Testis (tissue), 3 donors: ENCODE results near the gene ENPP7. TPM values are rescaled to one million over a fixed set of nuclear protein-coding genes. Genes with fewer than 3 reads are reported as not detected.
A peak's percentile ranks its signal among the peaks of the same experiment; 100 is the strongest.

Experiments used
- DNase-seq: peaks from one replicate; pipeline ENCODE4 v3.0.0-alpha.2; 2019
- H3K27ac ChIP-seq, 2 donors: fragments of 200-600 bp; sonication (generic); one replicate each; pipeline ENCODE4 v1.5.1; 2019
- H3K27me3 ChIP-seq: fragments of 200-600 bp; sonication (generic); one replicate; pipeline ENCODE4 v1.5.1; 2019
- H3K36me3 ChIP-seq: fragments of 200-600 bp; sonication (generic); one replicate; pipeline ENCODE4 v1.5.1; 2017; ENCODE audit warnings: low read depth; ENCODE audit errors: missing control alignments
- H3K4me1 ChIP-seq: fragments of 200-600 bp; sonication (generic); one replicate; pipeline ENCODE4 v1.5.1; 2019
- H3K4me3 ChIP-seq, 2 donors: fragments of 200-600 bp; sonication (generic); one replicate each; pipeline ENCODE4 v1.5.1; 2017 to 2019
- H3K9me3 ChIP-seq: fragments of 200-600 bp; sonication (generic); one replicate; pipeline ENCODE4 v1.5.1; 2017
- POLR2A ChIP-seq: fragments of 450-650 bp; IDR thresholded peaks from one replicate; pipeline ENCODE4 v1.6.1; 2017; ENCODE audit warnings: antibody characterized with exemption, mild to moderate bottlenecking, moderate library complexity
- WGBS, 2 donors: methylation state at CpG; one replicate each; pipeline ENCODE4 v1.1.5; 2018; 5-methylcytosine and 5-hydroxymethylcytosine counted together
- intact Hi-C: fragments of 100-400 bp; cut with DNase I; formaldehyde crosslinking; loops from one replicate; pipeline ENCODE4 v1.15.1; 2023; ENCODE audit warnings: low total_unique reads
- polyA plus RNA-seq: library from polyadenylated mRNA; stranded (reverse); fragments of 350-450 nt; fragmentation: Illumina TruSeq; extraction: RNeasy Lipid Tissue Mini Kit (QIAGEN cat#74804); gene quantifications from one replicate; pipeline ENCODE4 v1.2.3, GENCODE V29; 2014; ENCODE audit warnings: low read depth, low replicate concordance; ENCODE audit not compliant: insufficient read depth
- total RNA-seq, 2 donors: library from RNA; depleted of rRNA; stranded (reverse); fragments of >200 nt; gene quantifications; one replicate each; pipeline ENCODE4 v1.2.3, GENCODE V29; 2016
- TF ChIP-seq, protein P1 (sequence below), 3 experiments: fragments of 450-650 bp in 2 of 3; fragments of 200-600 bp in 1 of 3; sonication (generic) in 1 of 3; IDR thresholded peaks; one replicate each; pipeline ENCODE4 v1.5.1; 2016 to 2019; ENCODE audit warnings: antibody characterized with exemption in 3 of 3, mild to moderate bottlenecking in 2 of 3, moderate library complexity in 1 of 3

The ENPP7 gene
- total and polyA plus RNA-seq, 3 donors from 2014 or later: 0.12 to 0.24 TPM; not detected in 1

DNA sequence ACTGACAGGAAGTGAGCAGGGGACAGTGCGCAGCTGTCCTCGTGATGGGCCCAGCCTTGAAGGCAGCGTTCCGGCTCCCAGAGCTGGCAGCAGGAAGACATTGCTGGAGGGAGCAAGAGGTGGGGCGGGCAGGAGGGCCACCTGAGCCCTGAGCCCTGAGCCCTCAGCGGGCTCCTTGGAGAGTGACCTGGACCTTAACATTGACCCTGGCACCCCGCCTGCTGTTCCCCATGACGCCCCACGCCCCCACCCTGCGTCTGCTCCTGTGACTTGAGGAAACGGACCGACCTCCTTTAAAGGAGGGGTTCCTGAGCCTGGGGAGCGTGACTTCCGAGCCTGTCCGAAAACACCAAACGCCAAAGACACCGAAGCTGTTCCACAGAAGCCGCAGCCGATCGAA is 25.1 kb upstream of the ENPP7 start:
- no peak for DNase-seq
- no peak overlapping the region for H3K27ac ChIP-seq
- H3K27me3 ChIP-seq: no peaks in the 10 kb centered on the region
- H3K4me3 ChIP-seq: no peak overlapping the region
- H3K36me3 ChIP-seq: no peaks in the 10 kb centered on the region
- intact Hi-C loops: loop anchor here (10.0 kb wide), 1 partner anchor 311 kb away; no protein-coding TSS in a partner anchor
- TF ChIP-seq, protein P1, sequence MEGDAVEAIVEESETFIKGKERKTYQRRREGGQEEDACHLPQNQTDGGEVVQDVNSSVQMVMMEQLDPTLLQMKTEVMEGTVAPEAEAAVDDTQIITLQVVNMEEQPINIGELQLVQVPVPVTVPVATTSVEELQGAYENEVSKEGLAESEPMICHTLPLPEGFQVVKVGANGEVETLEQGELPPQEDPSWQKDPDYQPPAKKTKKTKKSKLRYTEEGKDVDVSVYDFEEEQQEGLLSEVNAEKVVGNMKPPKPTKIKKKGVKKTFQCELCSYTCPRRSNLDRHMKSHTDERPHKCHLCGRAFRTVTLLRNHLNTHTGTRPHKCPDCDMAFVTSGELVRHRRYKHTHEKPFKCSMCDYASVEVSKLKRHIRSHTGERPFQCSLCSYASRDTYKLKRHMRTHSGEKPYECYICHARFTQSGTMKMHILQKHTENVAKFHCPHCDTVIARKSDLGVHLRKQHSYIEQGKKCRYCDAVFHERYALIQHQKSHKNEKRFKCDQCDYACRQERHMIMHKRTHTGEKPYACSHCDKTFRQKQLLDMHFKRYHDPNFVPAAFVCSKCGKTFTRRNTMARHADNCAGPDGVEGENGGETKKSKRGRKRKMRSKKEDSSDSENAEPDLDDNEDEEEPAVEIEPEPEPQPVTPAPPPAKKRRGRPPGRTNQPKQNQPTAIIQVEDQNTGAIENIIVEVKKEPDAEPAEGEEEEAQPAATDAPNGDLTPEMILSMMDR (IDR thresholded peaks at IDR 0.05): no peak
- TF ChIP-seq POLR2A: no peak
- 88 to 90% methylated on average over 20 of the region's 20 CpGs for WGBS, 2 donors
- H3K9me3 ChIP-seq: no peaks in the 10 kb centered on the region
- no peaks in the 10 kb centered on the region for H3K4me1 ChIP-seq

DNA sequence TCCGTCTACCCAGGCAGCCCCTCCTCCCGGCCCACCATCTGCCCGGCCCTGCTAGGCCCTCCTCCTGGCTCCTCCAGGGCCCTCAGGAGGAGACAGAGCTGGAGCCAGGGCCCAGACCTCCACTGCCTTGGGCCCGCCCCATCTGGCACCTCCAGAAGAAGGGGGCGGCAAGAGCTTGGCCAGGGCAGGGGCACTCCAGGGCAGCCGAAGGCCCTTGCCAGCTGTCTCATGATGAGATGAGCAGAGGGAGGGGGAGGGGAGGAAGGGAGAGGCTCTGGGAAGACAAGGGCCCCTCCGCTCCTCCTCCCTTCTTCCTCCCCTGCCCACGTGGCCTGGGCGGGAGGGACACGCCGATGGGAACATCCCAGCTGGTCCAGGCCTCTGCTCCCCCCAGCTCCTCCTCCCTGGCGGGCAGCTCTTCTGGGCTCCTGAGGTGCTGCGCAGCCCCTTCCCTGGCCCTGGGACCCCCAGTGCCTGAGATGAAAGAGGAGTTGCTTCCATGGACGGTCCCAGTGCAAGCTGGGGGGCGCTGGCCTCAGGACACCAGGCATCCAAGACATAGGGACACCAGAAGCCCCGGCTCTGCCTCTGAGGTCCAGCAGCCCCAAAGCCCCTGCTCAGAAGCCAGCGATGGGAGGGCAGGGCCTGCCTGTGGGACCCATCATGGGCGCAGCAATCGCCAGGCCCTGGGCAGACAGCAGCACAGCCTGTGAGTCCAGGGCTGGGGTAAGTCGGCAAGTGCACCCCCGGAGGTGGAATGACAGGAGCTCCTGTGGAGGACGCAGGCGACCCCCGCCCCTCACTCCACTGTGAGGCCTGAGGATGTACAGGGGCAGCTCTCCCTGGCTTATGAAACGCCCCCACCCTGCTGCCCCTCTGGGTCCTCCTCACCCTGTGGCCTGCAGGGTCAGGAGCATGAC is 23.6 kb upstream of the ENPP7 start:
- Histone ChIP-seq H3K36me3 (no peaks in the 10 kb centered on the region), H3K27me3 (no peaks in the 10 kb centered on the region), H3K4me3 (no peak overlapping the region), H3K27ac (no peak overlapping the region), H3K4me1 (no peaks in the 10 kb centered on the region), H3K9me3 (no peaks in the 10 kb centered on the region)
- TF ChIP-seq, protein P1 (IDR thresholded peaks at IDR 0.05): no peak
- no peak for TF ChIP-seq POLR2A
- intact Hi-C loops: loop anchor here (10.0 kb wide), 1 partner anchor 312 kb away; no protein-coding TSS in a partner anchor
- peak; percentile 52 for DNase-seq
- WGBS, 2 donors: 57 to 86% methylated on average over 4 to 25 of the region's 25 CpGs

DNA sequence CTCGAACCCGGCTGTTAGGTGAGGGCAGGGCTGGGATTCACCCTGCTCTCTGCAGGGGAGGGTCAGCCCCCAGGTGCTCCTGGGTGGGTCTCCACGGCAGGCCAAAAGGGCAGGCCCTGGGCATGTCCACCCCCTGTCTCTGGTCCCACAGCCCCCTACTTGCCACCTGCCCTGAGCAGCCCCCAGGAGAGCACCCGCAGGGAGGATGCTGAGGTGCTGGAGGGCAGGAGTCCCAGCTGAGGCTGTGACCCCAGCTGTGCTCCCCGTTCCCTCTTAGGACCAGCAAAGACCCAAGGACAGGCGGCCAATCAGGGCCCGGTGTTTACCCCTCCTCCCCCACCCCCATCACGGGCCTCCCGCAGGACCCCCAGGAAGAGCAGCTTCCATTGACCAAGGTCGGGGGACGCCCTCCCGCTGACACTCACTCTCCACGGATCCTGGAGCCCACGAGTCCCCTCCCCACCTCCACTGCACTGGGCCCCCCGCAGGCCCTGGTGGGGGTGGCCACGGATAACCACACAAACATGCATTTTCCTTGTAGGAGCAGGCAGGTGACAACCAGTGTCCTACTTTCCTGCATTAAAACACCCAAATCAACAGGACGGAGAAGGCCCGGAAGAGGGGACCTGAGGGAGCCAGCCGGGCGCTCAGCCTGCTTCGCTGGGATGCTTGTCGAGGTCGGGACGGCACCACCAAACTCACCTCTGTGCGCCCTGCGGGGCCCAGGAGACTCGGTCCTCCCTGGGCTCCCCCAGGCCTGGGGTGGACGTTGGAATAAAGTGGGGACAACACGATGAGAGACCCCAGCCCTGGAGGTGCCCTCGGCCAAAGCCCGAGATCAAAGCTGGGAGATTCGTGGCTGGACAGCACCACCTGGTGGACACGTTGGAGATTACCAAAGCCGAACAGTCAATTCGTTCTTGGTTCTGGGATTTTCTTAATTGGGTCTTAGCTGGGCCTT is 22.5 kb upstream of the ENPP7 start:
- H3K27me3 ChIP-seq: no peaks in the 10 kb centered on the region

DNA sequence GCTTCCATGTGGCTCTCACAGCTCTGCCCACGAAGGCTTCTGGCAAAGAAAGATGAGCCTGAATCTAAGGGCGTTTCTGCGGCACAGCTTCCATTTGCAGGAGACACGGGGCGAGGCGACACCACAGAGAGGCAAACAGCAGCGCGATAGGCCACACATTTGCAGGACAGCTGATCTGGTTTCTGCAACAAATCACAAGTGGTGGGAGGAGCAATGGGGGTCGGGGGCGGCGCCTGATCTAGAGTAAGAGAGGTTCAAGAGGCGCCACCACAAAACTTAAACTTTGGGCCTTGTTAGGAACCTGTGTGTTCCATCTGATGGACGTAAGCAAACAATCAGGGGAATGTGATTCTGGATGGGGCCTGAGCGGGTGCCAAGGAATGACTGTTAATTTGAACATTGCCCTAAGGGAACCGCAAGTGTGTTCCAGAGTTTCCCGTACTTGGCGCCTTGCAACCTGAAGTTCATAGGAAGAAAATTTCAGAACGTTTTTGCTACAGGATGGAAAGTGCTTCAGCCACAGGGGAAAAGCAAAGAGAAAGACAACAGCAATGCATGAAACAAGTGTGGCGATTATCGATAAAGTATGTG is 18.9 kb upstream of the ENPP7 start:
- Histone ChIP-seq H3K36me3 (no peaks in the 10 kb centered on the region), H3K27ac (no peak overlapping the region), H3K9me3 (no peaks in the 10 kb centered on the region), H3K27me3 (no peaks in the 10 kb centered on the region), H3K4me3 (no peak overlapping the region), H3K4me1 (no peaks in the 10 kb centered on the region)
- DNase-seq: no peak
- WGBS, 2 donors: 90 to 95% methylated on average over 20 of the region's 20 CpGs
- TF ChIP-seq, protein P1 (IDR thresholded peaks at IDR 0.05): no peak
- no peak for TF ChIP-seq POLR2A
- intact Hi-C loops: no loop called here

More for the DNA sequence above, 22.5 kb upstream of the ENPP7 start:
- WGBS, 2 donors: 10 to 32% methylated on average over 13 to 35 of the region's 35 CpGs
- H3K27ac ChIP-seq: no peak overlapping the region
- H3K36me3 ChIP-seq: no peaks in the 10 kb centered on the region
- H3K4me3 ChIP-seq: peak overlapping the region in 1 of 2 donors; percentile 36
- intact Hi-C loops: loop anchor here (10.0 kb wide), 1 partner anchor 313 kb away; no protein-coding TSS in a partner anchor
- DNase-seq: peak; percentile 75
- no peaks in the 10 kb centered on the region for H3K9me3 ChIP-seq
- H3K4me1 ChIP-seq: no peaks in the 10 kb centered on the region
- TF ChIP-seq, protein P1 (IDR thresholded peaks at IDR 0.05): peak; percentile 71 to 88 (median 86)
- TF ChIP-seq POLR2A: no peak
